Hepatic stellate cell (primary cell): ENCODE data around the gene RAB1A.
"Not testable (repeated sequence)": the region's sequence is repeated elsewhere in the genome, so short reads cannot be mapped to it uniquely, and the experiment has no call there.

Source experiments
- DNase-seq: peaks from one replicate; pipeline ENCODE4 v3.0.0; 2011; ENCODE audit warnings: low spot score

The RAB1A gene

GRCh38 chr2:65134158-65134557 lies 4.3 kb upstream of the RAB1A start:
- no peak for DNase-seq

DNA sequence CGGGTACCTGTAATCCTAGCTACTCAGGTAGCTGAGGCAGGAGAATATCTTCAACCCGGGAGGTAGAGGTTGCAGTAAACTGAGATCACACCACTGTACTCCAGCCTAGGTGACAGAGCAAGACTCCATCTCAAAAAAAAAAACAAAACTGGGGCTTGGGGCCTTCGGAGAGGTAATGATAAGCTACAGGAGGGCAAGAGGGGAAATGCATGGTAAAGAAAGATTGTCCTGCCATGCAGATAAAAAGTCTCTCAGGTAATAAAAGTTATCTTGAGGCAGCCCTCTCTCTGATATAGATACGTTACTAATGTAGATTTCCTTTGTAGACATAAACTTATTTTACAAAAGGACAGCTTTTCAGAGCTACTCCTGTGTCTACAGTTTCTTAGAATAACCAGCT lies 3.7 kb upstream of the RAB1A start:
- no peak for DNase-seq

DNA sequence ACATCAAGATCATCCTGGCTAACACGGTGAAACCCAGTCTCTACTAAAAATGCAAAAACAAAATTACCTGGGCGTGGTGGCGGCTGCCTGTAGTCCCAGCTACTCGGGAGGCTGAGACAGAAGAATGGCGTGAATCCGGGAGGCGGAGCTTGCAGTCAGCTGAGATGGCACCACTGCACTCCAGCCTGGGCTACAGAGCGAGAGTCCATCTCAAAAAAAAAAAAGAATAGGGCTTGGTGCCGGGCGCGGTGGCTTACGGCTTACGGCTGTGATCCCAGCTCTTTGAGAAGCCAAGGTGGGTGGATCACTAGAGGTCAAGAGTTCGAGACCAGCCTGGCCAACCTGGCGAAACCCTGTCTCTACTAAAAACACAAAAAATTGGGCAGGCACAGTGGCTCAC lies 3.0 kb upstream of the RAB1A start:
- DNase-seq = not testable (repeated sequence)

DNA sequence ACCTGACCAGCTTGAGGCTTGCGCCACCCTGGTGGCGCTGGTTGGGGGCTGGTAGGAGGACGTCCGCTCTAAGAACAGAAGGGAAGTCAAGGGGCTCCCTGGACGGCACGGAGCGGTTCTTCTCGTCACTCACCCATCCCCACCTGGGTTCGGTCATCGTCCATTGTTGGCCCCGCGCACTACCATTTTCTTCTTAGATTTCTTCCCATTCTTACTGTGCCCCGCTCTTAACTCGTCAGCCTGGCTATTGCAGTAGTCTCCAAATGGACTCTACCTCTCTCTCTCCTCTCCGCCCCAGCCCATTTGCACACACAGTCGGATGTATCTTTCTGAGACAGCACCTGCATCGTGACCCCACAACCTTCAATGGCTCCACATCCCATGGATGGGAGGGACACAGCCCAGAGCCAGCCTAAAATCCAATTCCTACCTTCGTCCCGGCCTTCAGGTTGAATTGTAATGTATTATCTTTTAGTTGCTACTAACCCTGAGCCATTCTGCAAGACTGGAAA lies 814 bp upstream of the RAB1A start:
- DNase-seq = no peak

GRCh38 chr2:65129286-65129825 lies 550 bp downstream of the RAB1A start:
- peak; percentile 19 for DNase-seq

DNA sequence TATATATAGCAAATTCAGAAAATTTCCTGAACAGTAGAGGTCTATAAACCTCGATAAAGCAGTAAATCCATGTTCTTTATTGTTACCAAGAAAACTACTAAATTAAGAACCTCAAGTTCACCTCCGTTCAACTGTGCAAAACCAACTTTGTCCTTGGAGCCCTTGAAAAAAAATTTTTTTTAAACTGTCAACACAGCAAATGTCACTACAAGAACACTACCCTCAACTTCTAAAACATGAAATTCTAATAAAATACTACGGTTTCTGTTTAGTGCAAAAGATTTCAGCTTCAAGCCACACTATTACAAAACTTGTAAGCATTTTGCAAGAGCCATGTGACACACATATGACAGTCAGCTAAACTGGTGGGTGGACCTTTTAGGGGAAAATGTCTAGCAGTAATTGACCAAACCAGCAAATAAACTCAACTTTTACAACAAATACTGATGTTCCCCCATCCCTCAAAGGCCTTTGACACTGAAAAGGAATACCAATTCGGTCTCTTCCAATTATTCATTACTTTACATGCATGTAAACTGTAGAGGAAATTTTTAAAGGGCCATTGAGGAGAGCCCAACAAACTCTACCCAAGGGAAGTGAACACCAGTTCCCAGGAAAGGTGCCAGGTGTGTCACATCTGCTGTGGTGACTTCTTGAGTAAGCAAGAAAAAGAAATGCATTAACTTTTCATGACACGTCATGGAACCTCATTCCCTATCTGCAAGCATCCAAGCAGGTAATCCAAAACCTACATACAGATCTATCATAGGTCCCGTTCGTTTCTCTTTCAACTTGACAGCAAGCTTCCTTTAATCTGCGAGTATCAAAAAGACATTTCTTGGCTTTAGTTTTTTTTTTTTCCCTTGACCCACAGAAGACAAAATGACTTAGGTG lies 1.4 kb downstream of the RAB1A start:
- no peak for DNase-seq

DNA sequence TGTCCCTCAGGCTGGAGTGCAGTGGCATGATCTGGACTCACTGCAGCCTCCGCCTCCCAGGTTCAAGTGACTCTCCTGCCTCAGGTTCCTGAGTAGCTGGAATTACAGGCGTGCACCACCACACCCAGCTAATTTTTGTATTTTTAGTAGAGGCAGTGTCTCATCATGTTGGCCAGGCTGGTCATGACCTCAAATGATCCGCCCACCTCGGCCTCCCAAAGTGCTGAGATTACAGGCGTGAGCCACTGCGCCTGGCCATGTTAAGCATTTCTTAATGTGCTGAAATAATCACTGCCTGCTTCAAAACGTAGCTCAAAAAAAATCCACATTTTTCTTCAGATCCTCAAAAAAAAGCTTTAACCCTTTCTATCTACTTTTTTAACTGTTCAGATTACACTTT lies 4.4 kb downstream of the RAB1A start:
- DNase-seq = not testable (repeated sequence)

DNA sequence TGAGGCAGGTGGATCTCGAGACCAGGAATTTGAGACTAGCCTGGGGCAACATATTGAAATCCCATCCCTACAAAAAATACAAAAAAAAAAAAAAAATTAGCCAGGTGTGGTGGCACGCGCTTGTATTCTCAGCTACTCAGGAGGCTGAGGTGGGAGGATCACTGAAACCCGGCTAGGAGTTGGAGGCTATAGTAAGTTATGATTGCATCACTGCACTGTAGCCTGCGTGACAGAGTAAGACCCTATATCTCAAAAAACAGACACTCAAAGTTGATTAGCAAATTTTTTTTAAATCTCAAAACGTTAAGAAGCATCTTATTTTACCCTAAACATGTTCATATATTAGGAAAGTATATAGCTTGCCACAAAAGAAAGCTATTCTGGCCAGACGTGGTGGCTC lies 7.6 kb downstream of the RAB1A start:
- no peak for DNase-seq

DNA sequence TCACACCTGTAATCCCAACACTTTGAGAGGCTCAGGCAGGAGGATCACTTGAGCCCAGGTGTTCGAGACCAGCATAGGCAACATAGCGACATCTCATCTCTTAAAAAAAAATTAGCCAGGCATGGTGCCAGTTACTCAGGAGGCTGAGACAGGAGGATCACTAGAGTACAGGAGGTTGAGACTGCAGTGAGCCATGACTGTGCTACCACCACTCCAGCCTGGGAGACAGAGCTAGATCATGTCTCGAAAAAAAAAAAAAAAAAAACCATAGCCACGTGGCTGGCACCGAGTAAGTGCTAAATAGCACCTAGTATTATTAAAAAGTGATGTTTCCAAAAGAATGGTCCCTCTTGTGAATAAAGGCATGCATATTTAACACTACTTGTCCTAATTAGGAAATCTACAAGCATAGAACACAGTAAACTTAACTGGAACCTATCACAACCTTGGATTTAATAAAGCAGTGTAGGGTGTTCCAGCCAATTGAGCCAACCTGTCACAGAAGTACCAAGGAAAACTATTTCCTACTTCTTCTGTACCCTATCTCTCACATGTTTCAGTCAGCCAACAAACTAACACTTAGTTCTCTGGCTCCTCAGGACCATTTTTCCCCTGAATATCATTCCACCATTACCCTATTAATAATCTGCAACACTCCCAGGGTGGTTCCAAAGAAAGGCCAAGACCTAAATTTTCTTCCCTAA lies 8.8 kb downstream of the RAB1A start:
- no peak for DNase-seq

DNA sequence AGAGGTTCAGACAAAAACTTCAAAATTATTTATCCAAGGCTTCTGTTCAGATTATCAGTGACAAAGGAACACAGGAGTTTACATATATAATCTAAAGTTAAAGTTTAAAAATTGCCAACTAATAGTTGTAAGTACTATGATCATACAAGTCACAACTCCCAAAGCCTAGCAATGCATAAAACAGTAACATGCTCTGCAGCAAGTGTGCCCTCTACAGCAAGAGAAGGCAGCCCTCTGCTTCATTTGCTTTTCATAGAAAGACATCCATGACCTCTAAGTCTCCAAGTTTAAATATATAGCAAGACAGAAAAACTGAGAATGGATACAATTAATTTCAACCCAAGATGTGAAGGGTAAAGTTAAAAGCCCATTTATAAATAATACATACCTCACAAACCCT lies 13.3 kb downstream of the RAB1A start:
- no peak for DNase-seq

GRCh38 chr2:65114921-65115320 lies 15.0 kb downstream of the RAB1A start:
- DNase-seq = no peak

DNA sequence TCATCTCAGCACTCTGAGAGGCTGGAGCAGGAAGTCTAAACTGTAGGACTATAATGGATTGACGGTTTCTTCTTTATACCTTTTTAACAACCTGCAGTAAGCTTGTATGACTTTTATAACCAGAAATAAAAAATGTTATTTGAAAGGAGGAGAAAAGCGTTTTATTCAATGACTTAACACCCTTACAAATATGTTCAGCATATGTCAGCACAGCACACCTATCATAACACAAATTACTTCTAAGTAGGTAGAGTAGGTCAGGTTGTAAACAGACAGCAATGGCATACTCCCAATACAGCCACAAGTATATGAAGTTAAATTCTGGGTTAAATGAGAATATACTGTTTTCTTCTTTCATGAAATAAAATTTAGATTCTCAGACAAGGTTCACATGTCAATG lies 16.1 kb downstream of the RAB1A start:
- no peak for DNase-seq

DNA sequence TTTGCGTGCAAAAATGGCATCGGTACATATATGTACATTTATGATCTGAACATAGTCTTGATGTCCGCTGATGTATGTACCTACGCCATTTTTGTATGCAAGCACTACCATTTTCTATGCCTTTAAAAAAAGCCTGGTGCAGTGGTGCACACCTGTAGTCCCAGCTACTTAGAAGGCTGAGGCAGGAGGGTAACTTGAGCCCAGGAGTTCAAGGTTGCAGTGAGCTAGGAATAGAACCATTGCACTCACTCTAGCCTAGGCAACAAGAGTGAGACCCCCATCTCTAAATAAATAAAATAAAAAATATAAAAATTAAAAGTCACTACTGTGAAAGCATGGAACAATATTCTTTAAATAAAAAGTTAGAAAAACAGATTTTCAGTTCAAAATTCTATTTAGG lies 16.7 kb downstream of the RAB1A start:
- DNase-seq = no peak

GRCh38 chr2:65112633-65113032 lies 17.3 kb downstream of the RAB1A start:
- no peak for DNase-seq

- no peak for DNase-seq
Observed at GRCh38 chr2:65108780-65109179, 21.1 kb downstream of the RAB1A start.

DNA sequence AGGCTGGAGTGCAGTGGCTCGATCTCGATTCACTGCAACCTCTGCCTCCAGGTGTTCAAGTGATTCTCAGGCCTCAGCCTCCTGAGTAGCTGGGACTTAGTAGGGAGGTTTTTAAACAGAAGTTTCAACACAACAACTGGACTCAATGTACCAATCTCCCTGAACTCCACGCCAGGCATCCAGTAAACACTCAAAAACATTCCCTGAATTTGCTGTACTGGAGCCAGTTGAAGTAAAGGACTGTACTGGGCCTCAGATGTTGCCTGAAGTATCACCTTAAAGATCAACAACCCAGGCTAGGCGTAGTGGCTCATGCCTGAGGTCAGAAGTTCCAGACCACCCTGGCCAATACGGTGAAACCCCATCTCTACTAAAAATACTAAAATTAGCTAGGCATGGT lies 22.4 kb downstream of the RAB1A start:
- no peak for DNase-seq

GRCh38 chr2:65103013-65103715 lies 26.7 kb downstream of the RAB1A start:
- no peak for DNase-seq

DNA sequence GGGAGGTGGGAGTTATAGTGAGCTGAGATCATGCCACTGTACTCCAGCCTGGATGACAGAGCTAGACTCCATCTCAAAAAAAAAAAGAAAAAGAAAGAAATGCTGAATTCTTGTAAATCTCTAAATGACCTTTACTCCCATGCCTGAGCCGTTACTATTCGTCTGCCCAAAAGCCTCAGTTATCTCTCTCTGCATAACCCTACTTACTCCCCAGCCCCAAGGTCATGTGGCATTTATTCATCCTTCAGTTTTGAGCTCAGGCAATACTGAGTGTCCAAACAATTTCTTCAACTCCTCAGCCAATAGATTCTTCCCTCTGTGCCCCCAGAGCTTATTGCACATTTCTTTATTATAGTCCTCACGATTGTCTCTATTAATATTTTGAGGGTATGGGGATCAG lies 28.8 kb downstream of the RAB1A start:
- no peak for DNase-seq

DNA sequence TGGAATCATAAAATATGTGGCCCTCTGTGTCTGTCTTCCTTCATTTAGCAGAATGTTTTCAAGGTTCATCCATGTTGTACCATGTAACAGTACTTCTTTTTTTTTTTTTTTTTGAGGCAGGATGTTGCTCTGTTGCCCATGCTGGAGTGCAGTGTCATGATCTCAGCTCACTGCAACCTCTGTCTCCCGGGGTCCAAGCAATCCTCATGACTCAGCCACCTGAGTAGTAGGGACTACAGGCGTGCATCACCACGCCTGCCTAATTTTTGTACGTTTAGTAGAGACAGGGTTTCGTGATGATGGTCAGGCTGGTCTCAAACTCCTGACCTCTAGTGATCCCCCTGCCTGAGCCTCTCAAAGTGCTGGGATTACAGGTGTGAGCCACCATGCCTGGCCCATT lies 31.2 kb downstream of the RAB1A start:
- no peak for DNase-seq

GRCh38 chr2:65097844-65098243 lies 32.1 kb downstream of the RAB1A start:
- DNase-seq = no peak

- no peak for DNase-seq
Observed at GRCh38 chr2:65096948-65097347, 33.0 kb downstream of the RAB1A start.

GRCh38 chr2:65093211-65093610 lies 36.7 kb downstream of the RAB1A start:
- no peak for DNase-seq
